Activated effector memory CD4-positive, alpha-beta T cell treated with Interleukin-2 at 50 U/mL for 16 hours (primary cell): ENCODE measurements around the gene SEPTIN7.

Experiments
- DNase-seq: peaks from one replicate; pipeline ENCODE4 v3.0.0-alpha.2; 2020

The SEPTIN7 gene

DNA sequence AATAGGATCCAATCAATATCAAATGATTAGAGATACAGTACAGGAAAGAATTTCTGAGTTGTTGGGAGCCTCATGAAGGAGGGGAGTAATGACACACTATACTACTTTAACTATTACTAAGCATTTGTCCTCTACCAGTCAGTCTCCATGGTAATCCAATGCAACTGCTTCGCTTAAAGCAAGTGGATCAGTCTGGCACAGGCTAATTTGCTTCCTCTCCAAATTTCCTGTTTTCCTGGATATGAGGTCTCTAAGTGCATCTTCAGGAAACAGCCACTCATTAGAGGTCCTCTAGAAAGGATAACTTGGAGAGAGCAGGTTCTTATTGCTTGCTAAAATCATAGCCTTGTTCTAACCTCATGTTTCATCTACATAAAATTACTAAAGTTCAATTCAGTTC lies 8.4 kb upstream of the SEPTIN7 start:
- DNase-seq = no peak

DNA sequence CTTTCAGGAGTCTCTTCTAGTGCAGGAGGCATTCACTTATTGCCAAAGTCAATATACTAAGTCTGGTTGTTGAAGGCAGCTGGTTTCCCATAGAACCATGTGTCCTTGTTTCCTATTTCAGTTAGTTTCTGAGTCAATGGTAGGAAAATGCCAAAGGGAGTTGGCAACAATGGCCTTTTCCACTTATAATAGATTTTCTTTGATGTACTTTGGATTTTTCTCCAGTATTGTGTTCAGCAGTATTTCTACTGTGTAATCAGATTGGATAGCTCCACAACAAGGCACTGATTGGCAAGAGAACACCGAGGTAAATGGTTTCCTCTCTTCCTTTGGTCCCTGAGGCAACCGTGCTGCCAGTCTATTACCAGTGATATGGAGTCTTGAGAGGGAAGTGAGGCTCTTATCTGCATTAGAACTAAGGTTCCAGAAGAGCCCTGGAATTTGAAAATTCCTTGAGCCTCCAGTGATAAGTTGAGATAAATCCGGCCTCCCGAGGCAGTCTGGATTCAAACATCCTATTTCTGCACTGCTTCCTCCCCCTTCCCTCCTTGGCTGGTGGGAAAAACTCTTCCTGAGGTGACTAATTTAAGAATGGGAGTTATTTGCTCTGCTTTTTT lies 7.9 kb upstream of the SEPTIN7 start:
- no peak for DNase-seq

DNA sequence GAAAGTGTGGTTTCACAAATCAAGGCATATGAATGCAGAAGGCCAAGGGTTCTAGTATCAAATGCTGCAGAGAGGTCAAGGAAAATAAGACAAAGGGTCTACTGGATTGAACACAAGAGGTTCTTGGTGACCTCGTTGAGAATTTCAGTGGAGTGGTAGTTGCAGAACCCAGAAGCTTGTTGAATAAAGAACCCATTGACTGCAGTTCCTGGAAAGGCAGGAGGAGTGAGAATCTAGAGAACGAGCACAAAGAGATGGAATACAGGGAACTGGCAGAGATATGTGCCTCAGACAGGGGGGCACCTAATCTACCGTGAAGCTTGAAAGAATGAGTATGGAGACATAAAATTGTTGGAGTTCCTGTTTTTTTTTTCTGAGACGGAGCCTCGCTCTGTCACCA lies 3.5 kb upstream of the SEPTIN7 start:
- no peak for DNase-seq

DNA sequence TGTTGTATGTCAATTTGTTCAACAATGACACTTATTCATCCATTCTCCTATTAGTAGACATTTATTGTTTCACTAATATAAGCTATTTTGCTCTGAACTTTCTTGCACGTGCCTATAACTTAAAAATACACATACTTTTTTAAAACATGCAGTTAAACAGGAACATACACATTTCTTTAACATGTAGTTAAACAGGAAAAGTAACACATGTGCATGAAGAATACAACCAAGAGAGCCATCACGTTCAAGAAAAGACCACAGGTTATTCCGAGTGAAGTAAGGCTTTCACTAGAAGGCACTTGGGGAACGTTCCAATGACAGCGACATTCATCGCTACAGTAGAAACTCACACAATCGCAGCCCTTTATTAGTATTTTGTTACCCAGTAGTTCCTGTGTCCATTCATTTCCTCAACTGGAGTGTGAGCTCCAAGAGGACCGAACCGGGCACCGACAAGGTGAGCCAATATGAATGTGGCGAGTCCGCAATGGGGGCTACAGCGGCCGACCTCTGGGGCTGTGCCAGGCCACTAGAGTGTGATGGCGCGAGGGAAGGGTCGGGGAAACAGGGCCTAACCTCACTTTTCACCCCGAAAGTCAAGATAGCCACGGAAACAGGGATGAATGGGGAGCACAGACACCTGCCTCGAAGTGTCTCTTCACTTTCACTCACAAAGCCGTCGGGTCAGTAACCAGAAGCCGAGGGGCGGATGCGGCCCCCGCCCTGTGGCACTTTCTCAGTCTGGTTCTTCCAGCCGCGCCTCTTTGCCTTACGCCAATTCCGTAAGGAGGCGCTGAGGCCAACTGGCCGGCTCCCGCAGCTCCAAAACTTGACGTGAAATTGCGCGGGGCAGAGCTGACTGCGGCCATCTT lies 775 bp upstream of the SEPTIN7 start:
- DNase-seq = no peak

DNA sequence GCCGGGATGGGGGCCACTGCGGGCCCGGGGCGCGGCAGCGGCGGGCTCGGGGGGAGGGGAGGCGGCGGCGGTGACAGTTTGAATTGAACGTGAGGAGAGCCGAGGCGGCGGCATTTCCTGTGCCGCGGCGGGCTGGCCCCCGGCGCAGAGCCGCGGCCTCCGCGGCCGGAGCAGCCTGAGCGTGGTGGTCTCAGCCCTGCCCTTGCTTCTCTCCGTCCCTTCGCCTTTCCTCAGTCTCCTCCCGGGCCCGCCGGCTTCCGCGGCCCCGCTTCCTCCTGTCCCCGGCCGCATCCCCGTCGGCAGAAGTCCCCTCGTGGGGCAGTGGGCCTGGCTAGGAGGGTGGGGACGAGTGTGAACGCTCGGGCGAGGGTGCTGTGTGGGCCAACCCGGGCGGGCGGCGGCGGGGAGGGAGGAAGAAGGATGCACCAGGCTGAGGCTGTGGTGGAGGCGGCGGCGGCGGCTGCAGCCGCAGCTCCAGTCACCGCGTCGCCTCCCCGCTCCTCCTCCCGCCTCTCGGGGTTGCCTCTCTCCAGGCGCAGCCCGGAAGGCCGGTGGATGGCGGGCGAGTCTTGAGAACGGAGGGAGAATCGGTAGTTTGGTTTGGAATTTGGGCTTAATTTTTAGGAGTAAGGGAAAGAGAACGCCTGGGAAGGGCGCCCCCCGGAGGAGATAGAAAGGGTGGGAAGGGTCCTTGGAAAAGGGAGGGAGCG lies 690 bp downstream of the SEPTIN7 start:
- DNase-seq = peak; percentile 69

DNA sequence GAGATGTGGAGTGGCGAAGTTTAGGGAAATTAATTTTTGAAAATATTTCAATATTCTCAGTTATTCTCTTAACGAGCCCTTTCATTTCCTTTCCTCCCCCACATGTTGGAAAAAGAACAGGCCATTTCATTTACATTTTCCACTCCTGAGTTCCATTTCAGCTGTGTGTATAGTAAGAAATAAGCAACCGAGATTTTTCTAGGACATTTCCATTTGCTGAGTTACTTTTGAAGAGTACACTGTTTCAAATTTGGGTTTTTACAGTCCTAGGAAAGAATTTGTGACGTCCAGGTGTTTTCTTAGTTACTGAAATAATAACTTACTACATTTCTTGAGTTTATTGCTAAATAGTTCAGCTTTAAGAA lies 1.2 kb downstream of the SEPTIN7 start:
- no peak for DNase-seq

DNA sequence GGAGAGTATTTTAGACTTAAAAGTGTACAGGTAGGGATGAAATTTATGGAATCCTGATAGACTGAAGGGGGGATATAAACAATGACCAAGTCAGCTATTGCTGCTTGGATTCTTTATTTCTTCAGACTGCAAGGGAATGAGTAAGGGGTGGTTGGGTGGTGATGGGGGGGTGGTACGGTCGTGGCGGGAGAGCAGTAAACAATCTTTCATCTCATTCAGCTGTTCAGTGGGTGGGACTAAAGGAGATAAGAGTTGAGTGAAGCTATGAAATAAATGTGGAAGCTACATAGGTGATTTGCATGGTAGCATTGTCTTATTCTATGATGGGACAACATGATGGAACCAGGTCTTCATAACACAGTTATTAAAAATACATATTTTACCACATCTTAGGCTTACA lies 1.8 kb downstream of the SEPTIN7 start:
- DNase-seq = no peak

DNA sequence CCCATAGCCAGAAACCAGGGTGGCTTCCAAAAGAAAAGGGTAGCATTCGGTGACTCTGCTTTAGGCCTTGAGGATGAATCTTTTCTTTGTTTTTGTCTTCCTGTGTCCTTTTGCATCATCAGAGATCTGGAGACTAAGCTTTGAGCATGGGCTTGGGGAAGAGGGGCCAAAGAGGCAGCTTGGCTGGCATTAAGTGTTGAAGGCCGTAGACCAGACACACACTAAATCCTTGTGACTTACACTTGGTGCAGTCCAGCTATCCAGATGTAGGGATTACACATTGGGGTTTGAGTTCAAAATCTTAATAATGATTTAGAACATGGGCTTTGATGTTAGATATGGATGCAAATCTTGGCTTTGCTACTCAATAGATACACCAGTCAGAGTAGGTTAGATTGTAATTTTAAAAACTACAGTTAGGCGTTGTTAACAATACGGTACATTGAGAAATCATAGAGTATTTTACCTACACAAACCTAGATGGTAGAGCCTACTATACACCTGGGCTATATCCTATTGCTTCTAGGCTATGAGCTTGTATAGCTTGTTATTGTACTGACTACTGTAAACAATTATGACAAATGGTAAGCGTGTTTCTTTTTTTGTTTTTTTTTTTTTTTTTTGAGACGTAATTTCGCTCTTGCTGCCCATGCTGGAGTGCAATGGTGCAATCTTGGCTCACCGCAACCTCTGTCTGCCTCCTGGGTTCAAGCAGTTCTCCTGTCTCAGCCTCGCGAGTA lies 3.5 kb downstream of the SEPTIN7 start:
- no peak for DNase-seq

DNA sequence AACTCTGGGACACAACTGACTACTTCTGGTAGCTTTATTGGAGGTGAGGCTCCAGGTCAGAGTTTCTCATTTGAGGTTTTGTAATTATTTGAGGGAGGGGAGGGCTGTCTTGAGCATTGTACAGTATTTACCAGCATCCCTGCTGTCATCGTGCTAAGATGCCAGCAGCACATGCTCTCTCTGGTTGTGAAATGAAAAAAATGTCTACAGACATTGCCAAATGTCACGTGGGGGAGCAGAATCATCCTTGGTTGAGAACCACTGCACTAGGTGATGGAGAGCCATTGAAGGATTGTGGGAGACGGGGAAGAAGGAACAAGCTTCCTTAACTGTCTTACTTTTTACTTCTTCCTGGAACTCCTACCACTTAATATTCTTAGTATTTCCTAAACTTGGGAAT lies 5.0 kb downstream of the SEPTIN7 start:
- DNase-seq = no peak

DNA sequence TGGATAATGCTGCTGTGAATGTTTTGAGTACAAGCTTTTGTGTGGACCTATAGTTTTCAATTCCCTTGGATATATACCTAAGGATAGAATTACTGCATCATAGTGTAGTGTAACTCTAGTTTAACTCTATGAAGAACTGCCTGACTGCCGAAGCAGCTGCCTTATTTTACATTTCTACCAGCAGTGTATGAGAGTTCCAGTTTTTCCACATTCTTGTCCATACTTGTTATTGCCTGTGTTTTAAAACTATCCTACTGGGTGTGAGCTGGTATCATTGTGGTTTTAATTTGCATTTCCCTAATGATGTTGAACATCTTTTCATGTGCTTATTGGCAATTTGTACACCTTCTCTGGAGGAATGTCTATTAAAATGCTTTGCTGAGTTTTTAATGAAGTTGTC lies 15.7 kb downstream of the SEPTIN7 start:
- DNase-seq = no peak

DNA sequence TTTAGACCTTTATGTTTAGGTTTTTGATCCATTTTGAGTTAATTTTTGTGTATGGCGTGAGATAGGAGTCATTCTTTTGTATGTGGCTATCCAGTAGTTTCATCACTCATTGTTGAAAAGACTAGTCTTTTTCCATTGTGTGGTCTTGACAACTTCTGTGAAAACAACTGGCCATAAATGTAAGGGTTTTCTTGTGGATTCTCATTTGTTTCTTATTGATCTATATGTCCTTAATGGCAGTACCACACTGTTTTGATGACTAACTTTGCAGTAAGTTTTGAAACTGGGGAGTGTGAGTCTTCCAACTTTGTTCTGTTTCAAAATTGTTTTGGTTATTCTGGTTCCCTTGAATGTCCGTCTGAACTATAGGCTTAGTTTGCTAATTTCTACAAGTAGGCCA lies 16.3 kb downstream of the SEPTIN7 start:
- no peak for DNase-seq

DNA sequence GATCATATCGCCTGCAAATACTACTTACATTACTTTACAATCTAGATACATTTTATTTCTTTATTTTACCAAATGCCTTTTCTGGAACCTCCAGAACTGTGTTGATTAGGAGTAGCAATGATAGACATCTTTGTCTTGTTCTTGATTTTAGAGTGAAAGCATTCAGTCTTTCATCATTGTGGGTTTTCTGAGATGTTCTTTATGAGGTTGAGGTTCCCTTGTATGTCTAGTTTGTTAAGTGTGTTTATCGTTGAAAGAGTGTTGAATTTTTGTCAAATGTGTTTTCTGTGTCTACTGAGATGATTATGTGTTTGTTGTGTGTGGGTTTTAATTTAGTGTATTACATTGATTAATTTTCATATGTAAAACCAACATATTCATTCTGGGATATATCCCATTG lies 17.1 kb downstream of the SEPTIN7 start:
- DNase-seq = no peak

DNA sequence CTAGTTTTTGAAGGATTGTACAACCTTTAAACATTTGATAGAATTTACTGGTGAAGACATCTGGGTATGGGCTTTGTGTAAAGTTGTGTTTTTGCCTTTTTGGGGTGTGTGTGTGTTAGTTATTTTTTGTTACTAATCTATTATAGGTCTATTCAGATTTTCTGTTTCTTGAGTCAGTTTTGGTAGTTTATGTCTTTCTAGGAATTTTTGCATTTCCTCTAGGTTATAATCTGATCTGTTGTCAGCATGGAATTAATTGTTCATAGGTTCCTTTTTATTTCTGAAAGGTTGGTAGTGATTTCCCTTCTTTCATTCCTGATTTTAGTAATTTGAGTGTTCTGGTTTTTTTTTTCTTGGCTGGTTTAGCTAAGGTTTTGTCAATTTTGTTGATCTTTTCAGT lies 17.7 kb downstream of the SEPTIN7 start:
- no peak for DNase-seq

DNA sequence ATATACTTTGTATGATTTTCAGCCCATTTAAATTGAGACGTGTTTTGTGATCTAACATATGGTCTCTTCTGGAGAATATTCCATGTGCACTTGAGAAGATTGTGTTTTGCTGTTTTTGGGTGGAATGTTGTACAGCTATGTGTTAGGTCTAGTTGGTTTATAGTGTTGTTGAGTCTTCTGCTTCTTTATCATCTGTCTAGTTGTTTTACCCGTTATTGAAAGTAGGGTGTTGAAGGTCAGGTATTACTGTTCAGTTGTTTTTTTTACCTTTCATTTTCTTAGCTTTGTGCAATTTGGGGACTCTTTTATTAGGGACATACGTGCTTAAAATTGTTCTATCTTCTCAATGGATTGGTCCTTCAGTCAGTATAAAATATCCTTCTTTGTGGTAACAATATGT lies 18.5 kb downstream of the SEPTIN7 start:
- no peak for DNase-seq

DNA sequence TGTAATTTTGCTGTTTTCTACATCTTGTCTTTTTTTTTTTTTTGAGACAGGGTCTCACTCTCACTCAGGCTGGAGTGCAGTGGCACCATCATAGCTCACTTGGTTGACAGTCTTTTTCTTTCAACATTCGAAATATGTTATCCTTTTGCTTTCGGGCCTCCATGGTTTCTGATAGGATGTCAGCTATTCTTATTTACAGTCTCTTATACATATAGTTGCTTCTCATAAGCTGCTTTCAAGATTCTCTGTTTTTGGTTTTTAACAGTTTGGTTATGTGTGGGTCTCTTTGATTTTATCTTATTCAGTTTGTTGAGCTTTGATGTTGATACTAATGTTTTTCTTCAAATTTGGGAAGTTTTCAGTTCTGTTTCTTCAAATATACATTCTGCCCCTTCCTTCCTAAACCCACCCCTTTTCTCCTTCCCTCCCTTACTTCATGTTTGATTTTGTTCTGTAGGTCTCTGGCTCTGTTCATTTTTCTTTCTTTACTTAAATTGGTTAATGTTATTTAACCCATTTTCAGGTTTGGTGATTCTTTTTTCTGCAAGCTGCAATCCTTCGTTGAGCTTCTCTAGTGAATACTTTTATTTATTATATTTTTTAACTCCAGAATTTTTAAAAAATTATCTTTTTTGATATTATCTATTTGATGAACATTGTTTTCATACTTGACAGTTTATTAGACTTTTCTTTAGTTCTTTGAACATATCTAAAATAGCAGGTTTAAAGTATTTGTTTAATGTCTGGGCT lies 19.3 kb downstream of the SEPTIN7 start:
- no peak for DNase-seq

DNA sequence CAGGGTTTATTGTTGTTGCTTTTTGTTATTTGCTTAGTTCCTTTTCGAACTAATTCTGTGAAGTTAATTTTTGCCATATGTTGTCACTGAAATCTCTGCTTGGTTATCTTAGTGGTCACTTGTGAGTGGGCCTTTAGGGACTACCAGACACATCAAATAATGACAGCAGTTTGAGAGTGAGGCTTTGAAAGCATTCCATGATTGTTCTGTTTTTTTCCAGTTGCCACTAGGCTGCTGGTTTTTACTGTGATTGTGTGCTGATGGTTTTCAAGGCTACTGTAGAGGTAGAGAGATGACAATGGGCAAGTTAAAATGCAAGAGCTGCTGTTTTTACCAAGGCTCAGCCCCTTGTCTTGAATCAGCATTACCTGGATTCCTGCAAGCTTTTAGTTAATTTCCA lies 20.0 kb downstream of the SEPTIN7 start:
- no peak for DNase-seq

DNA sequence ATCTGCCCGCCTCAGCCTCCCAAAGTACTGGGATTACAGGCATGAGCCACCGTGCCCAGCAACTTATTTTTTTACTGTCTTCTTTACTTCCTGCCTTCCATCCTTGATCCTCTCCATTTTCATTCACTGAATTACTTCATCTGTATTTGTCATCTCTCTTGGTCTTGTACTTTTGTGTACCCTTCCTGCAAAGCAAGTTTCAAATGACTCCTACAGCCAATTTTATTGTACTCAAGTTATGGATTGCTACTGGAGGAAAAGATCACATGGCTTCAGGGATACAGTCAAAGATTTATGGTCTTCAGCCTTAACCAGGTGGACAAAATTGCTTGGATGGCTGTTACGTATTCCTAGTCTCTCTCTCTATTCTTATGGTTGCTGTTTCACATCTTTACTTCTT lies 22.6 kb downstream of the SEPTIN7 start:
- DNase-seq = no peak

DNA sequence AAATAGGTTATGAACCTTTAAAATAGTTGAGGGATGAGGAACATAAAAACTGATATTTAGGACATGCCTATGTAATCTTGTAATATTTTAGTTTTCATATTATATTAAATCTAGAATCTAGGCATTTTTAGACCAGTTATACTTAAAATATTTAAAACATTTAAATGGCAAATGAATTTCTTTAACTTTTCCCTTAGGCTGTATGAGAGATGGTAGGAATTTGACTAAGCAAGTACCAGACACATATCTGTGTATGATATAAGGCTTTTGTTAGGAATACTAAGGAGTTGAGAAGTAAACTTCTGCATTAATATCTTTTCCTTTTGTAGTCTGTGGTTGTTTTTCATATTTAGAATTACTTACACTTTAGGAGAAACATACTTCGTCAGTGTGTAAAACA lies 25.1 kb downstream of the SEPTIN7 start:
- no peak for DNase-seq

DNA sequence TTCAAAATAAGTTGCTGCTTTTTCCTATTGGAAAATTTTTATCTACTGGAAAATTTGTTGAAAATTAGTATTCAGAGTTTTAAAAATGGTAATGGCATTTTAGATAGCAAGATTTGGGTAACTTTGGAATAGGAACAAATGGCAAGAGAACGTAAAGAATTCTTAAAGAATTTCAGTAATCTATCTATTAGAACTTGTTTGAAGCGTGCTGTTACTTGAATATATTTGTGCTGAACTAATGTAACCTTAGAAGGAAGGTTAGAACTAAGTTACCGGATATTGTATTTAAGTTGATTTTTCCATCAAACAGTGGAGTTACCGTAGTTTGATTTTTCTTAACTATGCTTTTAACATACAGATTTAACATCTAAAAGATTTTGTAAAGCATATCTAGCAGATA lies 25.9 kb downstream of the SEPTIN7 start:
- DNase-seq = no peak

DNA sequence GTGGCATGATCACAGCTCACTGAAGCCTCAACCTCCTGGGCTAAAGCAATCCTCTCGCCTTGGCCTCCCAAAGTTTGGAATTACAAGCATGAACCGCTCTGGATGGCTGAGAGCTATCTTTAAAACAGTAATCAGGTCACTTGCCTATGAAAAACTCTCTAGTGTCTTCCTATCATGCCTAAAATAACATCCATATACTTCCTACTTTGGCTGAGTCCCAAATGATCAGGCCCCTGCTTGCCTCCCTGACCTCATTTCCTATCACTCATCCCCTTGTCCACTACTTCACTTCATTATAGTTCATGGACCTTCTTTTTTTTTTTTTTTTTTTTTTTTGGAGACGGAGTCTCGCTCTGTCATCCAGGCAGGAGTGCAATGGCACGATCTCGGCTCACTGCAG lies 28.0 kb downstream of the SEPTIN7 start:
- no peak for DNase-seq

DNA sequence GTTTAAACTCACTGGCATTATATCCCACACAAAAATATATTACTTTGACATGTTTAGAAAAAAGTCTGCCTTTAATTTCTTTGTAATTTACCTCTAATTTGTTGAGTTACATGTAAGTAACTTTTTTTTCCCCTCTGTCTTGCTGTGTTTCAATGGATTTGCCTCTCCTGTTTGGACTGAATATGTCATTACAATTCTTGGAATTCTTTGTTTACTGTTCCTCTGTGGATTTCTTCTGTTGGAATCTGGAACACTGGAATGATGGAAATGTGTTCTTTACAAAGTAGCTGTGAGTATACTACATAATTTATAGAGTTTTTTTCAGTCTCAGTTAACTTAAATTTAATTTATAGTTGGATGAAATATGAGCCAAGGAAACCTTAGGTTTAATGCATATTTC lies 30.4 kb downstream of the SEPTIN7 start:
- DNase-seq = no peak
